Natural killer cell (primary cell): ENCODE measurements around the gene GID8. TPM values are rescaled to one million over a fixed set of nuclear protein-coding genes. Genes with fewer than 3 reads are reported as not detected.

Experiments
- ATAC-seq, 3 donors: fragments of 150-1000 bp in 2 of 3; fragments of 200-7000 bp in 1 of 3; cut with Tn5 transposase; 1 replicate in 1 of 3; 2 replicates in 2 of 3; pipeline ENCODE4 v1.10.0; 2021; ENCODE audit warnings: mild to moderate bottlenecking in 2 of 3, moderate library complexity in 2 of 3
- DNase-seq, 2 donors: peaks; one replicate each; pipeline versions ENCODE4 v3.0.0 to v3.0.0-alpha.2; 2013 to 2021; ENCODE audit warnings: mixed read lengths in 1 of 2
- H3K27ac ChIP-seq: one replicate; pipeline ENCODE4 v1.5.1; 2013; ENCODE audit warnings: mild to moderate bottlenecking, low read length
- H3K27me3 ChIP-seq: one replicate; pipeline ENCODE4 v1.6.1; 2013; ENCODE audit warnings: low read length; ENCODE audit not compliant: control insufficient read depth, insufficient read depth
- H3K36me3 ChIP-seq: one replicate; pipeline ENCODE4 v1.6.1; 2013; ENCODE audit warnings: low read length; ENCODE audit not compliant: control insufficient read depth, insufficient read depth
- H3K4me1 ChIP-seq: one replicate; pipeline ENCODE4 v1.6.1; 2013; ENCODE audit warnings: low read length; ENCODE audit not compliant: control insufficient read depth, insufficient read depth
- H3K4me3 ChIP-seq: one replicate; pipeline ENCODE4 v1.5.1; 2013; ENCODE audit warnings: low read length
- H3K9me3 ChIP-seq: one replicate; pipeline ENCODE4 v1.6.1; 2013; ENCODE audit warnings: low read length; ENCODE audit not compliant: control insufficient read depth, insufficient read depth
- H3K27ac Mint-ChIP-seq, 2 donors: one replicate each; pipeline ENCODE4 v1.8.0; 2022; ENCODE audit warnings: mild to moderate bottlenecking in 2 of 2, mixed read lengths in 2 of 2, moderate library complexity in 1 of 2
- H3K27me3 Mint-ChIP-seq, 2 donors: one replicate each; pipeline ENCODE4 v1.8.0; 2022; ENCODE audit warnings: low read depth in 2 of 2, mixed read lengths in 2 of 2
- H3K36me3 Mint-ChIP-seq: one replicate; pipeline ENCODE4 v1.8.0; 2022; ENCODE audit warnings: mixed read lengths
- H3K4me1 Mint-ChIP-seq, 2 donors: one replicate each; pipeline ENCODE4 v1.8.0; 2022; ENCODE audit warnings: mixed read lengths in 2 of 2
- H3K4me3 Mint-ChIP-seq: one replicate; pipeline ENCODE4 v1.8.0; 2022; ENCODE audit warnings: mild to moderate bottlenecking, moderate library complexity, mixed read lengths
- H3K9me3 Mint-ChIP-seq, 2 donors: one replicate each; pipeline ENCODE4 v1.8.0; 2022; ENCODE audit warnings: mixed read lengths in 2 of 2
- WGBS: methylation state at CpG from one replicate; pipeline ENCODE4 v1.1.7; 2013; ENCODE audit warnings: missing lambda C conversion rate; ENCODE audit not compliant: insufficient coverage; 5-methylcytosine and 5-hydroxymethylcytosine counted together
- intact Hi-C: fragments of 100-400 bp; cut with micrococcal nuclease; formaldehyde crosslinking; loops from one replicate; pipeline ENCODE4 v1.14.2; 2022
- total RNA-seq, 4 donors: library from RNA; stranded (reverse); fragments of 120-200 nt in 1 of 4; gene quantifications; one replicate each; pipeline versions ENCODE4 v1.2.3 to v1.2.4, GENCODE V29; 2013 to 2022
- TF ChIP-seq, protein P1 (sequence below): fragments of 200-600 bp; IDR thresholded peaks from one replicate; pipeline ENCODE4 v1.8.0; 2022; ENCODE audit warnings: antibody characterized with exemption

GID8 gene
- total RNA-seq, 3 donors from 2014 or later (not counting 1 experiment from before 2014, with no cell fraction given) = 45.1 to 60.1 (median 53.1) TPM

DNA sequence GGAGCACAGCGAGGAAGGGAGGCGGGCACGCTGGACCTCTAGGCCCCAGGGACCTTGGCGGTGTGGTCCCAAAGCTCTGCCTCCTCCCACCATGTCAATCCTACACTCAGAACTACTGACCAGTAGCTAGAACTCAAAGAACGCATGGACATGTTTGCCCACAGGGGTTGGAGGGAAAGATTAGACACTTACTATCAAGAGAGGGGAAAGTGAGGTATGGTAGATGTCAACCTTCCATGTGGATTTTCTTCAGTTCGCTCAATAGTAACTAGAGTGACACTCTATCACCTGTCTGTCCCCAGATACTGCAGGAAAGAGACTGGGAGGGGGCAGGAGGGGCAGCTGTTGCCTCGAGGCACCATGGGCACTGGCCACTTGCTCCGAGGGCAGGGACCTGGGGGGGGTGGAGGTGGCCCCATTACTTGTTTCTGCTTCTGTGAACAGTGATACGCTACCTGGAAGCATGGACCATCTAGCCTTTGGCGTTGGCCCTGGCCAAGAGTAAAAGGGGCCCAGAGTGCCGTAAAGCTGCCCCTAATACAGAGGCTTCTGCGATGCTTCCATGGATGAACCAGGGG, 10.7 kb upstream of the GID8 start:
- H3K9me3 Mint-ChIP-seq = no peaks in the 10 kb centered on the region
- DNase-seq (no peak), ATAC-seq (no peak)
- H3K27me3 Mint-ChIP-seq = no peaks in the 10 kb centered on the region
- H3K9me3 ChIP-seq = no peaks in the 10 kb centered on the region
- H3K36me3 Mint-ChIP-seq = no peaks in the 10 kb centered on the region
- intact Hi-C loops = loop anchor here (2.0 to 5.0 kb wide), 2 partner anchors 26 to 65 kb away; partner anchors contain the start of gene TCFL5
- no peaks in the 10 kb centered on the region for H3K36me3 ChIP-seq
- TF ChIP-seq, protein P1, sequence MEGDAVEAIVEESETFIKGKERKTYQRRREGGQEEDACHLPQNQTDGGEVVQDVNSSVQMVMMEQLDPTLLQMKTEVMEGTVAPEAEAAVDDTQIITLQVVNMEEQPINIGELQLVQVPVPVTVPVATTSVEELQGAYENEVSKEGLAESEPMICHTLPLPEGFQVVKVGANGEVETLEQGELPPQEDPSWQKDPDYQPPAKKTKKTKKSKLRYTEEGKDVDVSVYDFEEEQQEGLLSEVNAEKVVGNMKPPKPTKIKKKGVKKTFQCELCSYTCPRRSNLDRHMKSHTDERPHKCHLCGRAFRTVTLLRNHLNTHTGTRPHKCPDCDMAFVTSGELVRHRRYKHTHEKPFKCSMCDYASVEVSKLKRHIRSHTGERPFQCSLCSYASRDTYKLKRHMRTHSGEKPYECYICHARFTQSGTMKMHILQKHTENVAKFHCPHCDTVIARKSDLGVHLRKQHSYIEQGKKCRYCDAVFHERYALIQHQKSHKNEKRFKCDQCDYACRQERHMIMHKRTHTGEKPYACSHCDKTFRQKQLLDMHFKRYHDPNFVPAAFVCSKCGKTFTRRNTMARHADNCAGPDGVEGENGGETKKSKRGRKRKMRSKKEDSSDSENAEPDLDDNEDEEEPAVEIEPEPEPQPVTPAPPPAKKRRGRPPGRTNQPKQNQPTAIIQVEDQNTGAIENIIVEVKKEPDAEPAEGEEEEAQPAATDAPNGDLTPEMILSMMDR = no peak
- no peaks in the 10 kb centered on the region for H3K27me3 ChIP-seq
- peak overlapping the region; percentile 90 to 95 for H3K27ac Mint-ChIP-seq
- peak overlapping the region; percentile 94 for H3K4me3 Mint-ChIP-seq
- 97% methylated on average over 9 of the region's 12 CpGs for WGBS
- H3K4me3 ChIP-seq = no peak overlapping the region
- H3K27ac ChIP-seq = peak overlapping the region; percentile 88
- H3K4me1 ChIP-seq = peaks cover 63% of the 10 kb centered on the region
- peaks cover 50 to 64% of the 10 kb centered on the region in 2 donors for H3K4me1 Mint-ChIP-seq

DNA sequence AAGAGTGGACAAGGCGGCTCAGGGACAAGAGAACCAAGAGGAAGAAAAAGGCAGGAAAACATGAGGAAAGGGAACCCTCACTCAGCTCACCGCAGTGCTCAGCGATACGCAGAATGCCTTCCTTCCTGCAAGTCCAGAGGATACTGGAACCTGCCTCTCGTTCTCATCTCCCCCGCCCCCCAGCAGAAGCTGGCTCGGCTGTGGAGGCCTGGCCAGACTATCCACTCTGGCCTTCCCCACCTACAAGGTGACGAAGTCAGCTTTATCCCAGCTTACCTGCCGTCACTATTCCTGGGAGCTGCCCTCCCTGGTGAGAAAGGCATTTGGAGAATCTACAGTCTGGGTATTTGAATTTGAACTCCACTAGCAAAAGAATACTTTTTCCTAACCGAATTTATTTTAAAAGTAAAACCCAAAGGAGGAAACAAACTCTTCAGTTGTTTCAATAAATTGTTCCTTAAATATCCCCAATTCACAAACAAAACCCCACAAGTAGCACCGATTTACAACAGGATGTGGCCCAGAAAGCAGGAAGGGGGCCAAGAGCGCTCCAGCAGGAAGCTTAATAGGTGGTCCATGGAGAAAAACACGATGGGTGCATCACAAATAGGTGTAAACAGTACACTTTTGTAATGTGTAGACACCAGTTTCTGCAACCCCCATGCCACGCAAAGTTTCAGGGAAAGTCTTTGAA, 9.6 kb upstream of the GID8 start:
- Mint-ChIP-seq H3K4me3 (peak overlapping the region; percentile 94), H3K4me1 (peaks cover 43 to 55% of the 10 kb centered on the region in 2 donors), H3K9me3 (no peaks in the 10 kb centered on the region), H3K36me3 (no peaks in the 10 kb centered on the region), H3K27me3 (no peaks in the 10 kb centered on the region), H3K27ac (peak overlapping the region; percentile 90 to 95)
- 23% methylated on average over 14 of the region's 14 CpGs for WGBS
- Histone ChIP-seq H3K27ac (peak overlapping the region; percentile 74), H3K4me1 (peaks cover 51% of the 10 kb centered on the region), H3K9me3 (no peaks in the 10 kb centered on the region), H3K27me3 (no peaks in the 10 kb centered on the region), H3K36me3 (no peaks in the 10 kb centered on the region), H3K4me3 (peak overlapping the region; percentile 73)
- ATAC-seq (no peak), DNase-seq (peak in 1 of 2 donors; percentile 59)
- TF ChIP-seq, protein P1 = no peak
- intact Hi-C loops = loop anchor here (5.0 kb wide), 1 partner anchor 66 kb away; the partner anchor contains the start of gene TCFL5

DNA sequence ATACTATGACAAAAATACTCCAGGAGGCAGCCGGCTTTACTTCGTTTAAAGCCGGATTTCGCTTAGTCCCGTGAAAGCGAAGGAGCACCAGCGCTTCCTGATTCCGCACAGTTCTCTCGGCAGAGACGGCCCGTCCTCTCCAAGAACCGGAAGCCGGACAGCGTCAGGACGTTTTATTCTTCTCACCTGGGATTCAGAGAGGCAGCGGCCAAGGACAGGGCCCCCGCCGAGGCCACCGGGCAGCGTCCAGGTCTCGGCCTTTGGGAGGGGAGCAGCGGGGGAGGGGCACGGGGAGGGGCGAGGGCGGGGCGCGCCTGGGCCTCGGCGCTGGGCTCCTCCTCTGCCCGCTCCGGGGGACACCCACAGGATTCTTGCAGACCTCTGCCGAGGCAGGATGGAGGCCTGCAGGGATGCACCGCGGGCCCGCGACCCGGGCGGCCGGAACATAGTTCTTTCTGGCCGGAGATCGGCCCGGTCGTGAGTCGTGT, 8.9 kb upstream of the GID8 start:
- Histone ChIP-seq H3K4me3 (peak overlapping the region; percentile 73), H3K9me3 (no peaks in the 10 kb centered on the region), H3K27ac (peak overlapping the region; percentile 74), H3K36me3 (no peaks in the 10 kb centered on the region), H3K27me3 (no peaks in the 10 kb centered on the region), H3K4me1 (peaks cover 48% of the 10 kb centered on the region)
- peaks cover 39 to 52% of the 10 kb centered on the region in 2 donors for H3K4me1 Mint-ChIP-seq
- no peaks in the 10 kb centered on the region for H3K27me3 Mint-ChIP-seq
- H3K27ac Mint-ChIP-seq = peak overlapping the region; percentile 90 to 95
- ATAC-seq (peak; percentile 39 to 50 (median 41)), DNase-seq (peak; percentile 49 to 69)
- intact Hi-C loops = loop anchor here (5.0 kb wide), 1 partner anchor 67 kb away; the partner anchor contains the start of gene TCFL5
- TF ChIP-seq, protein P1 = no peak
- H3K9me3 Mint-ChIP-seq = no peaks in the 10 kb centered on the region
- under 1% methylated on average over 44 of the region's 44 CpGs for WGBS
- H3K36me3 Mint-ChIP-seq = no peaks in the 10 kb centered on the region
- peak overlapping the region; percentile 94 for H3K4me3 Mint-ChIP-seq
